Karpas-422 (cell line): Measurements from ENCODE around the gene ERG. TPM values are rescaled to one million over a fixed set of nuclear protein-coding genes. Genes with fewer than 3 reads are reported as not detected.

Source experiments
- DNase-seq: peaks from one replicate; pipeline ENCODE4 v3.0.0-alpha.2; 2015
- H2AFZ ChIP-seq: fragments of 200-600 bp; sonication (generic); 2 replicates; pipeline ENCODE4 v1.6.1; 2014; ENCODE audit warnings: antibody characterized with exemption, low read length, mixed read lengths
- H3K27ac ChIP-seq: fragments of 200-600 bp; sonication (generic); 2 replicates; pipeline ENCODE4 v1.5.1; 2014; ENCODE audit warnings: mild to moderate bottlenecking, low read length, moderate library complexity
- H3K27me3 ChIP-seq: fragments of 200-600 bp; sonication (generic); 2 replicates; pipeline ENCODE4 v1.6.1; 2014; ENCODE audit warnings: low read length, mixed read lengths
- H3K36me3 ChIP-seq: fragments of 200-600 bp; sonication (generic); 2 replicates; pipeline ENCODE4 v1.6.1; 2014; ENCODE audit warnings: low read length, mixed read lengths; ENCODE audit not compliant: insufficient read depth
- H3K4me1 ChIP-seq: fragments of 200-600 bp; sonication (generic); 2 replicates; pipeline ENCODE4 v1.6.1; 2014; ENCODE audit warnings: mild to moderate bottlenecking, low read length, mixed read lengths
- H3K4me2 ChIP-seq: fragments of 200-600 bp; sonication (generic); 2 replicates; pipeline ENCODE4 v1.6.1; 2014; ENCODE audit warnings: low read length, low read depth, mild to moderate bottlenecking; ENCODE audit not compliant: poor library complexity, severe bottlenecking
- H3K4me3 ChIP-seq: fragments of 200-600 bp; sonication (generic); 2 replicates; pipeline ENCODE4 v1.5.1; 2014; ENCODE audit warnings: mild to moderate bottlenecking, antibody characterized with exemption, low read length, mixed read lengths
- H3K79me2 ChIP-seq: fragments of 200-600 bp; sonication (generic); 2 replicates; pipeline ENCODE4 v1.6.1; 2014; ENCODE audit warnings: mild to moderate bottlenecking, low read length, mixed read lengths
- H3K9ac ChIP-seq: fragments of 200-600 bp; sonication (generic); 2 replicates; pipeline ENCODE4 v1.6.0; 2014; ENCODE audit warnings: low read length
- H3K9me2 ChIP-seq: fragments of 200-600 bp; sonication (generic), shearing (Covaris generic); replicated peaks from 2 replicates; pipeline ENCODE4 v1.6.0; 2014; ENCODE audit warnings: mild to moderate bottlenecking, low read length, moderate library complexity; ENCODE audit not compliant: insufficient read depth
- H3K9me3 ChIP-seq: fragments of 300-700, 200-600 bp; sonication (generic); 2 replicates; pipeline ENCODE4 v1.6.1; 2014; ENCODE audit warnings: low read length, mixed read lengths
- H4K20me1 ChIP-seq: fragments of 200-600 bp; sonication (generic); 2 replicates; pipeline ENCODE4 v1.6.1; 2014; ENCODE audit warnings: mild to moderate bottlenecking, antibody characterized with exemption, low read length, low read depth; ENCODE audit not compliant: insufficient read depth
- total RNA-seq: library from RNA; depleted of rRNA; stranded (reverse); fragments of >200 nt; shearing (Covaris generic); gene quantifications from 2 replicates; pipeline ENCODE4 v1.2.3, GENCODE V29; 2014; ENCODE audit warnings: low replicate concordance

Gene ERG
- total RNA-seq, 1 experiment from 2014 or later, result not detected

GRCh38 chr21:38346286-38346685, 152.0 kb downstream of the ERG start:
- no peaks in the 10 kb centered on the region for H3K36me3 ChIP-seq
- no peak overlapping the region for H3K4me2 ChIP-seq
- H3K9me3 ChIP-seq, result no peaks in the 10 kb centered on the region
- no peaks in the 10 kb centered on the region for H4K20me1 ChIP-seq
- no peak overlapping the region for H3K9ac ChIP-seq
- no peaks in the 10 kb centered on the region for H3K27me3 ChIP-seq
- no peaks in the 10 kb centered on the region for H3K79me2 ChIP-seq
- no peaks in the 10 kb centered on the region for H3K9me2 ChIP-seq
- H2AFZ ChIP-seq, result no peak overlapping the region
- H3K27ac ChIP-seq, result no peak overlapping the region
- no peak for DNase-seq
- no peaks in the 10 kb centered on the region for H3K4me1 ChIP-seq
- no peak overlapping the region for H3K4me3 ChIP-seq

- Histone ChIP-seq H3K4me3 (no peak overlapping the region), H3K9me2 (no peaks in the 10 kb centered on the region), H3K36me3 (no peaks in the 10 kb centered on the region), H3K9ac (no peak overlapping the region), H2AFZ (no peak overlapping the region), H3K27ac (no peak overlapping the region), H3K4me1 (no peaks in the 10 kb centered on the region), H3K9me3 (no peaks in the 10 kb centered on the region), H3K4me2 (no peak overlapping the region), H3K79me2 (no peaks in the 10 kb centered on the region), H3K27me3 (no peaks in the 10 kb centered on the region), H4K20me1 (no peaks in the 10 kb centered on the region)
- no peak for DNase-seq
Measured at GRCh38 chr21:38343691-38344090, 154.6 kb downstream of the ERG start.

DNA sequence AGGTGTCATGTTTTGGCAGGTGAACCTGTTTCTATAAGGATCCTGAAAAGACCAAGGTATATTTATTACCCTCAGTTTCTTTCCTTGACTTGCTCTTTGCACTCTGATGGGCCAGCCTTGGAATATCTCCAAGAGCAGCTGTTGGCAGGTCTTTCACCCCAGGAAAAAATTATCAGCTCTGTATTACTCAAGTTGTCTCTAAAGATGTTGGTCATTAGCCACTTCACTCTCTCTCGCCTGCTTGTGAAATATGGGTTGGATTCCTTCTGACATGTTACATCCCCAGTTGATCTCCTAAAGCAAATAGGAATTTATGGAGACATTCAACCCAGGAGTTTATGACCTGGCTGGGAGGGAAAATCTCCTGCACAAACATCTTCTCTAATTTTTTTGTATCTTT, 155.5 kb downstream of the ERG start:
- H3K9ac ChIP-seq, result no peak overlapping the region
- H4K20me1 ChIP-seq, result no peaks in the 10 kb centered on the region
- H3K27me3 ChIP-seq, result no peaks in the 10 kb centered on the region
- no peak overlapping the region for H3K4me2 ChIP-seq
- no peaks in the 10 kb centered on the region for H3K9me2 ChIP-seq
- no peaks in the 10 kb centered on the region for H3K4me1 ChIP-seq
- DNase-seq, result no peak
- no peaks in the 10 kb centered on the region for H3K36me3 ChIP-seq
- H3K79me2 ChIP-seq, result no peaks in the 10 kb centered on the region
- H3K4me3 ChIP-seq, result no peak overlapping the region
- H2AFZ ChIP-seq, result no peak overlapping the region
- H3K27ac ChIP-seq, result no peak overlapping the region
- H3K9me3 ChIP-seq, result no peaks in the 10 kb centered on the region

- Histone ChIP-seq H3K27ac (no peak overlapping the region), H3K9me2 (no peaks in the 10 kb centered on the region), H3K4me3 (no peak overlapping the region), H4K20me1 (no peaks in the 10 kb centered on the region), H2AFZ (no peak overlapping the region), H3K9ac (no peak overlapping the region), H3K4me2 (no peak overlapping the region), H3K27me3 (no peaks in the 10 kb centered on the region), H3K36me3 (no peaks in the 10 kb centered on the region), H3K4me1 (no peaks in the 10 kb centered on the region), H3K9me3 (no peaks in the 10 kb centered on the region), H3K79me2 (no peaks in the 10 kb centered on the region)
- no peak for DNase-seq
Measured at GRCh38 chr21:38341546-38342012, 156.7 kb downstream of the ERG start.

GRCh38 chr21:38340131-38340530, 158.1 kb downstream of the ERG start:
- Histone ChIP-seq H3K27ac (no peak overlapping the region), H3K4me3 (no peak overlapping the region), H3K9ac (no peak overlapping the region), H2AFZ (no peak overlapping the region), H3K4me1 (no peaks in the 10 kb centered on the region), H3K9me3 (no peaks in the 10 kb centered on the region), H3K4me2 (no peak overlapping the region), H3K9me2 (no peaks in the 10 kb centered on the region), H3K79me2 (no peaks in the 10 kb centered on the region), H3K36me3 (no peaks in the 10 kb centered on the region), H3K27me3 (no peaks in the 10 kb centered on the region), H4K20me1 (no peaks in the 10 kb centered on the region)
- no peak for DNase-seq

GRCh38 chr21:38337793-38338192, 160.5 kb downstream of the ERG start:
- Histone ChIP-seq H3K9me3 (no peaks in the 10 kb centered on the region), H3K79me2 (no peaks in the 10 kb centered on the region), H3K36me3 (no peaks in the 10 kb centered on the region), H3K9ac (no peak overlapping the region), H3K27ac (no peak overlapping the region), H3K4me3 (no peak overlapping the region), H3K4me1 (no peaks in the 10 kb centered on the region), H2AFZ (no peak overlapping the region), H3K27me3 (no peaks in the 10 kb centered on the region), H3K9me2 (no peaks in the 10 kb centered on the region), H4K20me1 (no peaks in the 10 kb centered on the region), H3K4me2 (no peak overlapping the region)
- DNase-seq, result no peak

DNA sequence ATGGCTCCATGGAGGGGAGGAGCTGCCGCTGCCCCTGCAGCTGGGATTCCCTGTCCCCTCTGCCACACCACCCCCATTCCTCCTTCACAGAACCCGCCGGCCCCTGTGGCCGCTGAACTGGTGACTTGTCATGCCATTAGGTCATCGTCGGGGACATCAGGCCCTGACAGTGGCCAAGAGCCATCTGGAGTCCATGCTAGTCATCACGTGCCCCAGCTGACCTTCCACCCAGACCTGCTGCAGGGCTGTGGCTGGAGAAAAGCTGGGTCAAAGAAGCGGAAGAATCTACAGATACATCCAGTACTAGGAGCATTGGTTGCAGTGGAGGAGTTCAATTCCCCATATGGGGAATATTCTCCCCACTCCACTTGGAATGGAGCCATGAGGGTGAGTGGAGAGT, 163.4 kb downstream of the ERG start:
- Histone ChIP-seq H3K27ac (no peak overlapping the region), H3K9me3 (no peaks in the 10 kb centered on the region), H2AFZ (no peak overlapping the region), H3K9me2 (no peaks in the 10 kb centered on the region), H3K79me2 (no peaks in the 10 kb centered on the region), H3K4me3 (no peak overlapping the region), H3K9ac (no peak overlapping the region), H3K4me1 (no peaks in the 10 kb centered on the region), H3K36me3 (no peaks in the 10 kb centered on the region), H4K20me1 (no peaks in the 10 kb centered on the region), H3K4me2 (no peak overlapping the region), H3K27me3 (no peaks in the 10 kb centered on the region)
- no peak for DNase-seq

GRCh38 chr21:38333301-38334272, 164.7 kb downstream of the ERG start:
- Histone ChIP-seq H3K4me2 (no peak overlapping the region), H4K20me1 (no peaks in the 10 kb centered on the region), H3K9me3 (no peaks in the 10 kb centered on the region), H3K27me3 (no peaks in the 10 kb centered on the region), H3K9me2 (no peaks in the 10 kb centered on the region), H3K4me1 (no peaks in the 10 kb centered on the region), H2AFZ (no peak overlapping the region), H3K79me2 (no peaks in the 10 kb centered on the region), H3K36me3 (no peaks in the 10 kb centered on the region), H3K9ac (no peak overlapping the region), H3K4me3 (no peak overlapping the region), H3K27ac (no peak overlapping the region)
- DNase-seq, result no peak
